ENCODE measurements around the gene HSPA13.

GRCh38 chr21:14353726-14354125, 29.2 kb downstream of the HSPA13 start:
- TF ChIP-seq, protein P1, sequence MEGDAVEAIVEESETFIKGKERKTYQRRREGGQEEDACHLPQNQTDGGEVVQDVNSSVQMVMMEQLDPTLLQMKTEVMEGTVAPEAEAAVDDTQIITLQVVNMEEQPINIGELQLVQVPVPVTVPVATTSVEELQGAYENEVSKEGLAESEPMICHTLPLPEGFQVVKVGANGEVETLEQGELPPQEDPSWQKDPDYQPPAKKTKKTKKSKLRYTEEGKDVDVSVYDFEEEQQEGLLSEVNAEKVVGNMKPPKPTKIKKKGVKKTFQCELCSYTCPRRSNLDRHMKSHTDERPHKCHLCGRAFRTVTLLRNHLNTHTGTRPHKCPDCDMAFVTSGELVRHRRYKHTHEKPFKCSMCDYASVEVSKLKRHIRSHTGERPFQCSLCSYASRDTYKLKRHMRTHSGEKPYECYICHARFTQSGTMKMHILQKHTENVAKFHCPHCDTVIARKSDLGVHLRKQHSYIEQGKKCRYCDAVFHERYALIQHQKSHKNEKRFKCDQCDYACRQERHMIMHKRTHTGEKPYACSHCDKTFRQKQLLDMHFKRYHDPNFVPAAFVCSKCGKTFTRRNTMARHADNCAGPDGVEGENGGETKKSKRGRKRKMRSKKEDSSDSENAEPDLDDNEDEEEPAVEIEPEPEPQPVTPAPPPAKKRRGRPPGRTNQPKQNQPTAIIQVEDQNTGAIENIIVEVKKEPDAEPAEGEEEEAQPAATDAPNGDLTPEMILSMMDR (IDR thresholded peaks at IDR 0.05), result no peak
- TF ChIP-seq POLR2A (IDR thresholded peaks at IDR 0.05), result no peak

Measured in thyroid gland (tissue), 4 donors.